IMR-90 (cell line): ENCODE results near the gene GATAD2A. TPM values are rescaled to one million over a fixed set of nuclear protein-coding genes. Genes with fewer than 3 reads are reported as not detected.

Experiments
- ATAC-seq: fragments of 200-7000 bp; cut with Tn5 transposase; 2 replicates; pipeline ENCODE4 v1.9.1; 2020; ENCODE audit warnings: low read depth, mild to moderate bottlenecking, moderate library complexity
- BruUV-seq: library from RNA; stranded (reverse); fragments of 400-500 nt; replicated peaks from 2 replicates; lab custom pipeline; 2021; lab: Mats Ljungman, UMichigan
- CTCF ChIA-PET: fragments of 300-600 bp; formaldehyde crosslinking; extraction: SDS; loops from one replicate; lab custom pipeline; 2021; ENCODE audit warnings: antibody characterized with exemption; lab: Yijun Ruan, JAX
- POLR2A ChIA-PET: fragments of 300-600 bp; sonication (Branson Sonifier 250); formaldehyde crosslinking; loops from one replicate; lab custom pipeline; 2022; ENCODE audit warnings: antibody characterized with exemption; ENCODE audit not compliant: unreplicated experiment; lab: Charles Lee
- DNase-seq: peaks from one replicate; pipeline ENCODE4 v3.0.0; 2013
- H2AFZ ChIP-seq: replicated peaks from 2 replicates; pipeline ENCODE3; 2013; ENCODE audit warnings: low read length, mild to moderate bottlenecking; ENCODE audit not compliant: poor library complexity
- H2AK5ac ChIP-seq: 2 replicates; pipeline ENCODE4 v1.6.1; 2013; ENCODE audit warnings: low read depth, low read length, inconsistent platforms
- H2AK9ac ChIP-seq: replicated peaks from 2 replicates; pipeline ENCODE3; 2013; ENCODE audit warnings: mild to moderate bottlenecking, low read depth, low read length, moderate library complexity; ENCODE audit not compliant: poor library complexity
- H2BK120ac ChIP-seq: 2 replicates; pipeline ENCODE4 v1.6.1; 2013; ENCODE audit warnings: low read depth, low read length, inconsistent platforms
- H2BK15ac ChIP-seq: 3 replicates; pipeline ENCODE4 v1.6.1; 2013; ENCODE audit warnings: low read depth, low read length, inconsistent platforms
- H2BK20ac ChIP-seq: 2 replicates; pipeline ENCODE4 v1.6.1; 2013; ENCODE audit warnings: low read depth, mild to moderate bottlenecking, inconsistent platforms, low read length, moderate library complexity
- H2BK5ac ChIP-seq: 2 replicates; pipeline ENCODE4 v1.6.1; 2013; ENCODE audit warnings: mild to moderate bottlenecking, low read depth, low read length, inconsistent platforms; ENCODE audit not compliant: poor library complexity, severe bottlenecking
- H3K14ac ChIP-seq: replicated peaks from 2 replicates; pipeline ENCODE4 v1.6.1; 2013; ENCODE audit warnings: low read depth, low read length, inconsistent platforms
- H3K18ac ChIP-seq: 2 replicates; pipeline ENCODE4 v1.6.1; 2013; ENCODE audit warnings: low read depth, low read length, control low read depth
- H3K23ac ChIP-seq: 2 replicates; pipeline ENCODE4 v1.6.1; 2013; ENCODE audit warnings: low read depth, low read length, inconsistent platforms
- H3K27ac ChIP-seq: 2 replicates; pipeline ENCODE4 v1.5.1; 2013; ENCODE audit warnings: mild to moderate bottlenecking, control low read depth, low read length; ENCODE audit not compliant: insufficient read depth
- H3K27me3 ChIP-seq: 2 replicates; pipeline ENCODE4 v1.6.1; 2013; ENCODE audit warnings: low read length; ENCODE audit not compliant: control insufficient read depth, insufficient read depth
- H3K36me3 ChIP-seq: 2 replicates; pipeline ENCODE4 v1.6.1; 2013; ENCODE audit warnings: low read length, mixed read lengths; ENCODE audit not compliant: control insufficient read depth, insufficient read depth
- H3K4ac ChIP-seq: 2 replicates; pipeline ENCODE4 v1.6.1; 2013; ENCODE audit warnings: low read depth, low read length, inconsistent platforms
- H3K4me1 ChIP-seq: 2 replicates; pipeline ENCODE4 v1.6.1; 2013; ENCODE audit warnings: low read length, mixed read lengths; ENCODE audit not compliant: control insufficient read depth, insufficient read depth
- H3K4me2 ChIP-seq: 2 replicates; pipeline ENCODE4 v1.6.1; 2013; ENCODE audit warnings: low read depth, mild to moderate bottlenecking, control low read depth, low read length, moderate library complexity
- H3K4me3 ChIP-seq: 2 replicates; pipeline ENCODE4 v1.5.1; 2013; ENCODE audit warnings: low read depth, mild to moderate bottlenecking, control low read depth, low read length, moderate library complexity; ENCODE audit not compliant: insufficient read depth
- H3K56ac ChIP-seq: 2 replicates; pipeline ENCODE4 v1.6.1; 2013; ENCODE audit warnings: low read length, inconsistent platforms; ENCODE audit not compliant: insufficient read depth; ENCODE audit errors: extremely low read depth
- H3K79me1 ChIP-seq, 2 experiments: 2 replicates each; pipeline ENCODE4 v1.6.1; 2013; ENCODE audit warnings: low read length in 2 of 2, inconsistent platforms in 1 of 2, low read depth in 1 of 2
- H3K9ac ChIP-seq: 2 replicates; pipeline ENCODE4 v1.6.1; 2013; ENCODE audit warnings: low read depth, low read length, control low read depth
- H3K9me1 ChIP-seq: 2 replicates; pipeline ENCODE4 v1.6.1; 2013; ENCODE audit warnings: low read length, inconsistent platforms; ENCODE audit not compliant: insufficient read depth
- H3K9me3 ChIP-seq: 2 replicates; pipeline ENCODE4 v1.6.1; 2013; ENCODE audit warnings: low read length; ENCODE audit not compliant: control insufficient read depth, insufficient read depth
- H4K20me1 ChIP-seq: 2 replicates; pipeline ENCODE4 v1.6.1; 2013; ENCODE audit warnings: low read length, inconsistent platforms; ENCODE audit not compliant: insufficient read depth
- H4K5ac ChIP-seq: 2 replicates; pipeline ENCODE4 v1.6.1; 2013; ENCODE audit warnings: mild to moderate bottlenecking, low read depth, low read length, control low read depth
- H4K8ac ChIP-seq, 2 experiments: 2 replicates each; pipeline ENCODE4 v1.6.1; 2013; ENCODE audit warnings: low read depth in 2 of 2, low read length in 2 of 2, control low read depth in 1 of 2, inconsistent platforms in 1 of 2
- H4K91ac ChIP-seq: 2 replicates; pipeline ENCODE4 v1.6.1; 2013; ENCODE audit warnings: low read depth, low read length, inconsistent platforms; ENCODE audit not compliant: insufficient read depth
- BHLHE40 ChIP-seq: fragments of 150-350 bp; IDR thresholded peaks from 2 replicates; pipeline ENCODE4 v1.6.1; 2016; ENCODE audit warnings: mild to moderate bottlenecking, low read depth, low read length
- CEBPB ChIP-seq: IDR thresholded peaks from 2 replicates; pipeline ENCODE4 v1.6.1; 2012; ENCODE audit warnings: low read depth, low read length, improper control_type of control experiment
- FOS ChIP-seq: fragments of 150-350 bp; IDR thresholded peaks from 2 replicates; pipeline ENCODE4 v1.6.1; 2016; ENCODE audit warnings: low read depth, low read length
- MAZ ChIP-seq: IDR thresholded peaks from 2 replicates; pipeline ENCODE4 v1.6.1; 2012; ENCODE audit warnings: low read depth, mild to moderate bottlenecking, low read length, improper control_type of control experiment, moderate library complexity, borderline replicate concordance
- MXI1 ChIP-seq: IDR thresholded peaks from 2 replicates; pipeline ENCODE4 v1.6.1; 2012; ENCODE audit warnings: low read depth, mild to moderate bottlenecking, low read length, moderate library complexity, borderline replicate concordance
- NFE2L2 ChIP-seq: fragments of 150-350 bp; IDR thresholded peaks from 2 replicates; pipeline ENCODE4 v1.6.1; 2016; ENCODE audit warnings: low read depth, mild to moderate bottlenecking, low read length
- POLR2A ChIP-seq: IDR thresholded peaks from 2 replicates; pipeline ENCODE4 v1.6.1; 2012; ENCODE audit warnings: mild to moderate bottlenecking, low read depth, low read length
- RAD21 ChIP-seq: IDR thresholded peaks from 2 replicates; pipeline ENCODE4 v1.6.1; 2012; ENCODE audit warnings: low read length, improper control_type of control experiment
- RCOR1 ChIP-seq: IDR thresholded peaks from 2 replicates; pipeline ENCODE4 v1.6.1; 2012; ENCODE audit warnings: mild to moderate bottlenecking, low read length, improper control_type of control experiment; ENCODE audit not compliant: insufficient replicate concordance
- RFX5 ChIP-seq: IDR thresholded peaks from 2 replicates; pipeline ENCODE4 v1.8.0; 2012; ENCODE audit warnings: low read depth, mild to moderate bottlenecking, low read length, moderate library complexity
- SMC3 ChIP-seq: fragments of 150-350 bp; IDR thresholded peaks from 2 replicates; pipeline ENCODE4 v1.6.1; 2016; ENCODE audit warnings: low read depth, mild to moderate bottlenecking, antibody characterized with exemption, low read length, moderate library complexity
- WGBS, 2 experiments: methylation state at CpG; one replicate each; pipeline versions ENCODE4 v1.1.5 to v1.1.7; 2013; ENCODE audit warnings: missing lambda C conversion rate in 2 of 2; ENCODE audit not compliant: insufficient read length in 1 of 2; ENCODE audit errors: extremely low coverage in 2 of 2; 5-methylcytosine and 5-hydroxymethylcytosine counted together
- dilution Hi-C: fragments of 300-500 bp; cut with HindIII; formaldehyde crosslinking; loops from one replicate; pipeline ENCODE4 v1.14.3; 2018; ENCODE audit warnings: low sequenced_read_pairs; ENCODE audit not compliant: unreplicated experiment
- in situ Hi-C: fragments of 300-500 bp; cut with MboI; formaldehyde crosslinking; loops from 3 replicates; pipeline ENCODE4 v1.14.3; 2019; ENCODE audit warnings: low sequenced_read_pairs, inconsistent platforms, mixed read lengths
- intact Hi-C: fragments of 100-400 bp; cut with micrococcal nuclease; formaldehyde crosslinking; loops from 2 replicates; pipeline ENCODE4 v1.10.0; 2022
- polyA plus RNA-seq, 3 experiments: library from polyadenylated mRNA; depleted of rRNA; stranded (reverse); fragments of >200 nt; gene quantifications; 2 replicates each; pipeline ENCODE4 v1.2.3, GENCODE V29; 2012; ENCODE audit warnings: low replicate concordance in 1 of 3
- total RNA-seq: library from RNA; depleted of rRNA; stranded (reverse); fragments of >200 nt; gene quantifications from 2 replicates; pipeline ENCODE4 v1.2.3, GENCODE V29; 2012
- TF ChIP-seq, protein P1 (sequence below): conservative IDR thresholded peaks from 2 replicates; pipeline ENCODE4 v1.5.1; 2012; ENCODE audit warnings: mild to moderate bottlenecking, low read depth, low read length, improper control_type of control experiment

The GATAD2A gene
- total and polyA plus RNA-seq, 2 of the 4 experiments (the other 2 are of a cell fraction), result 23.5 to 33.2 TPM

DNA sequence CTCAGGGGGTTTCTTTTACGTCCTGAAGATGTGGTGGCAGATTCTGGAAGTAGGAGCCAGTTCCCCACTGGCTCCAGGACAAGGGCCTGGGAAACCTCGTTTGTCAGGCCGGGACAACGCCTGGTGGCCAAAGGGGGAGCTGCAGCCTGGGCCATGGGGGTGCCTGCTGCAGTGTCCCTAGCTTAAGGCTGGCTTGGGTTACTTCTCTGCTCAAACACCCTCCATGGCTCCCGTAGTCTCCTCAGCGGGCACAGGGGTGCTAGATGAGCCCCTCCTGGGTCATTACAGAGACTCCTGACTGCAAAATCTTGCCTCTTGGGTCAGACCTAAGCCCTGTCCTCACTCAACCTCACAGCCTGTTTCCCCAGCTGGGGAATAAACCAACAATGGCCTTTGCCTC lies 147.3 kb downstream of the GATAD2A start:
- no peaks in the 10 kb centered on the region for H3K9me1 ChIP-seq
- H3K27ac ChIP-seq, result no peak overlapping the region
- H2BK5ac ChIP-seq, result no peak overlapping the region
- no peak for TF ChIP-seq FOS
- TF ChIP-seq RFX5, result no peak
- no peak for TF ChIP-seq BHLHE40
- no peak for TF ChIP-seq NFE2L2
- peak; percentile 49 for TF ChIP-seq RAD21
- no peak for TF ChIP-seq CEBPB
- no peak for TF ChIP-seq MAZ
- TF ChIP-seq, protein P1, sequence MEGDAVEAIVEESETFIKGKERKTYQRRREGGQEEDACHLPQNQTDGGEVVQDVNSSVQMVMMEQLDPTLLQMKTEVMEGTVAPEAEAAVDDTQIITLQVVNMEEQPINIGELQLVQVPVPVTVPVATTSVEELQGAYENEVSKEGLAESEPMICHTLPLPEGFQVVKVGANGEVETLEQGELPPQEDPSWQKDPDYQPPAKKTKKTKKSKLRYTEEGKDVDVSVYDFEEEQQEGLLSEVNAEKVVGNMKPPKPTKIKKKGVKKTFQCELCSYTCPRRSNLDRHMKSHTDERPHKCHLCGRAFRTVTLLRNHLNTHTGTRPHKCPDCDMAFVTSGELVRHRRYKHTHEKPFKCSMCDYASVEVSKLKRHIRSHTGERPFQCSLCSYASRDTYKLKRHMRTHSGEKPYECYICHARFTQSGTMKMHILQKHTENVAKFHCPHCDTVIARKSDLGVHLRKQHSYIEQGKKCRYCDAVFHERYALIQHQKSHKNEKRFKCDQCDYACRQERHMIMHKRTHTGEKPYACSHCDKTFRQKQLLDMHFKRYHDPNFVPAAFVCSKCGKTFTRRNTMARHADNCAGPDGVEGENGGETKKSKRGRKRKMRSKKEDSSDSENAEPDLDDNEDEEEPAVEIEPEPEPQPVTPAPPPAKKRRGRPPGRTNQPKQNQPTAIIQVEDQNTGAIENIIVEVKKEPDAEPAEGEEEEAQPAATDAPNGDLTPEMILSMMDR, result peak; percentile 60
- no peak for TF ChIP-seq RCOR1
- TF ChIP-seq SMC3, result peak; percentile 27; the same call in 1 of the 2 replicates
- no peak for TF ChIP-seq POLR2A
- TF ChIP-seq MXI1, result no peak
- no peak overlapping the region for H2BK15ac ChIP-seq
- no peaks in the 10 kb centered on the region for H3K9me3 ChIP-seq
- POLR2A ChIA-PET, result no interaction called here
- no peak overlapping the region for H3K4me2 ChIP-seq
- H2AK9ac ChIP-seq, result peak overlapping the region; percentile 31
- H3K56ac ChIP-seq, result no peak overlapping the region
- no peak overlapping the region for H3K18ac ChIP-seq
- no peaks in the 10 kb centered on the region; the same call in 1 of the 2 replicates for H4K20me1 ChIP-seq
- H2BK120ac ChIP-seq, result no peak overlapping the region
- dilution Hi-C loops, result no loop called here
- no TSS peak for BruUV-seq
- H3K14ac ChIP-seq, result no peak overlapping the region
- H4K8ac ChIP-seq, result no peak overlapping the region
- no peak overlapping the region for H2AK5ac ChIP-seq
- no peak overlapping the region for H3K4ac ChIP-seq
- H4K5ac ChIP-seq, result no peak overlapping the region
- H4K91ac ChIP-seq, result no peak overlapping the region
- WGBS, 2 experiments, result 27% methylated on average over 4 of the region's 6 CpGs; no CpG with 5 or more reads in 1 of the 2 experiments
- peaks cover 4% of the 10 kb centered on the region; the same call in 1 of the 2 replicates for H3K27me3 ChIP-seq
- peak; percentile 76 for ATAC-seq
- H3K4me3 ChIP-seq, result no peak overlapping the region
- no peak overlapping the region for H2BK20ac ChIP-seq
- no peaks in the 10 kb centered on the region for H3K79me1 ChIP-seq
- no peak for DNase-seq
- CTCF ChIA-PET, result interaction anchor here (0.8 to 2.2 kb wide), 4 partner anchors 13 to 60 kb away, joined by 3 to 6 read pairs (median 4); no protein-coding TSS in a partner anchor
- H3K9ac ChIP-seq, result no peak overlapping the region
- in situ Hi-C loops, result no loop called here
- peak overlapping the region; percentile 5 for H2AFZ ChIP-seq
- no peak overlapping the region for H3K23ac ChIP-seq
- H3K4me1 ChIP-seq, result no peaks in the 10 kb centered on the region
- intact Hi-C loops, result loop anchor here (5.0 kb wide), 1 partner anchor 90 kb away; the partner anchor contains the start of gene GMIP
- no peaks in the 10 kb centered on the region for H3K36me3 ChIP-seq
